ENCODE measurements around the gene CCDC9B. TPM values are rescaled to one million over a fixed set of nuclear protein-coding genes. Genes with fewer than 3 reads are reported as not detected.

Gene CCDC9B
- total RNA-seq, 1 experiment from 2014 or later: 1.4 TPM

GRCh38 chr15:40334541-40334940 lies 6.2 kb downstream of the CCDC9B start (continued):
- TF ChIP-seq, protein P1, sequence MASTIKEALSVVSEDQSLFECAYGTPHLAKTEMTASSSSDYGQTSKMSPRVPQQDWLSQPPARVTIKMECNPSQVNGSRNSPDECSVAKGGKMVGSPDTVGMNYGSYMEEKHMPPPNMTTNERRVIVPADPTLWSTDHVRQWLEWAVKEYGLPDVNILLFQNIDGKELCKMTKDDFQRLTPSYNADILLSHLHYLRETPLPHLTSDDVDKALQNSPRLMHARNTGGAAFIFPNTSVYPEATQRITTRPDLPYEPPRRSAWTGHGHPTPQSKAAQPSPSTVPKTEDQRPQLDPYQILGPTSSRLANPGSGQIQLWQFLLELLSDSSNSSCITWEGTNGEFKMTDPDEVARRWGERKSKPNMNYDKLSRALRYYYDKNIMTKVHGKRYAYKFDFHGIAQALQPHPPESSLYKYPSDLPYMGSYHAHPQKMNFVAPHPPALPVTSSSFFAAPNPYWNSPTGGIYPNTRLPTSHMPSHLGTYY (CRISPR knock-in tag; IDR thresholded peaks at IDR 0.05): no peak

DNA sequence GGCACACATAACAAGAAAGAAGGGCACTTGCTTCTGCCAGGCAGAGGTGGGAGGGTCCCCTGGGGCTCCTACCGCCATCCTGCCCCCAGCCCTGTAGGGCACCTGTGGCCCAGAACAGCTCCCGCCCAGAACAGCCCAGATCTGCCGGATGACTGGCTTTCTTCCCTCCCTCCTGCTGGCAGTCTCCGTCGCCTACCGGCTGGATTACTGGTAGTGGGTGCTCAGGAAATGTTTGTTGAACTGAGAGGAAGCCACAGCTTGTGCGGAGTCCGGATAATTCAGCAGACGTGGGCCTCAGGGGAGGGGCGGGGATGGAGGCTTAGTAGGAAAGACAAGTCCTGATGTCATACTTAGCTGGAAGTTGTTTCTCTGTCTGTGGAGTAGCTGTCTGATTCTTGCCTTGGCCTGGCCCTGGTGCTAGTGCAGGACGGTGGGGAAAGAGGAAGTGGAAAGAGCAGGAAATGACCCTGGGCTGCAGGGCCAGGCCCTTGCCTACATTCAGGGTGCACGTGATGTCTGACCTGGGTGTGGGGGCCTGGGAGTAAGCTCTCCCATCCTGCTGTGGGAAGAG lies 6.7 kb downstream of the CCDC9B start:
- no peak for ATAC-seq
- ChIA-PET POLR2A (no interaction called here), CTCF (interaction anchor here (0.9 to 9.6 kb wide), 8 partner anchors 6 to 116 kb away, joined by 3 to 264 read pairs (median 54); partner anchors contain the start of gene INAFM2)
- DNase-seq (ENCODE audit: low spot score): no peak
- Mint-ChIP-seq H3K4me3 (no peak overlapping the region), H3K9me3 (no peaks in the 10 kb centered on the region), H3K36me3 (peaks cover 11% of the 10 kb centered on the region; the same call in 1 of the 2 replicates), H3K4me1 (peaks cover 39% of the 10 kb centered on the region), H3K27me3 (ENCODE audit: low read depth) (peaks cover 5% of the 10 kb centered on the region), H3K27ac (no peak overlapping the region)
- TF ChIP-seq TEAD1 (CRISPR knock-in tag; IDR thresholded peaks at IDR 0.05) (no peak), CDX4 (CRISPR knock-in tag; IDR thresholded peaks at IDR 0.05; ENCODE audit: borderline replicate concordance) (no peak), ZNF425 (CRISPR knock-in tag; conservative IDR thresholded peaks at IDR 0.05) (no peak), GRHL2 (CRISPR knock-in tag; IDR thresholded peaks at IDR 0.05; ENCODE audit: insufficient replicate concordance, severe bottlenecking) (no peak)

DNA sequence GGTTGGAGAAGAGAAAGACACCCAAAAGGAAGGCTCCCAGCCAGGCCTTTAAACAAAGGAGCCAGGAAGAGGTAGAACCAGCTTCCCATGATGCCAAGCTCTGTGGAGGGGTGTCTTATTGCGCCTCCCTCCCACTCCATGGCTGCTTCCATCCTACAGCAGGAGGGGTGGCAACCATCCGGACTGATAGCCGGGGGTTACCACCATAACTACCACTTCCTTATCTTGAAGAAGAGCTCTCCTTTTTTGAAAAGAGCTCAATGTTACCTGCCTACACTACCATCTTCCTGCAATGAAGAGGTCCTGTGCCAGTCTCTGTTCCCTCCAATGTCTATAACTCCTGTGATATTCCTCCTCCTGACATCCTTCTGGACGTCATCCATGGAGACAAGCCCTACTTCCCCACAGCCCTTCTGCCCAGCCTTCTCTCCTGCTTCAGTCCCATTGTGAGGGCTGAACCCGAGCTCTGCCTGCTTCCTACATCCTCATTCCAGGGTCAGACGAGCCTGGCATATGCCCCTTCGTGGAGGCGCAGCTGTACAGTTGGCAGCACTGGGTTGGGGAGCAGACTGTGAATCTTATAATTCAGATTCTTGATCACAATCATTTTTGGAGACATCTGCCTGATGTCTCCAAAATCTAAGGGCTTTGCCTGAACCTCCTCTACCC lies 8.5 kb downstream of the CCDC9B start:
- H3K27me3 Mint-ChIP-seq (ENCODE audit: low read depth): peaks cover 3% of the 10 kb centered on the region
- CTCF ChIA-PET: interaction anchor here (1.2 to 8.3 kb wide), 6 partner anchors 6 to 58 kb away, joined by 3 to 234 read pairs (median 7); partner anchors contain the start of genes CCDC9B, INAFM2 and PLCB2
- no peak overlapping the region for H3K4me3 Mint-ChIP-seq
- peaks cover 12% of the 10 kb centered on the region; the same call in 1 of the 2 replicates for H3K36me3 Mint-ChIP-seq
- TF ChIP-seq RELA (CRISPR knock-in tag; IDR thresholded peaks at IDR 0.05; ENCODE audit: borderline replicate concordance) (no peak), PRRX2 (CRISPR knock-in tag; IDR thresholded peaks at IDR 0.05) (no peak), ELF4 (CRISPR knock-in tag; IDR thresholded peaks at IDR 0.05; ENCODE audit: low read depth) (no peak), IRF2 (CRISPR knock-in tag; IDR thresholded peaks at IDR 0.05; ENCODE audit: borderline replicate concordance, low read depth) (no peak)
- DNase-seq (ENCODE audit: low spot score): no peak
- no peaks in the 10 kb centered on the region for H3K9me3 Mint-ChIP-seq
- H3K27ac Mint-ChIP-seq: no peak overlapping the region
- POLR2A ChIA-PET: no interaction called here
- peaks cover 48% of the 10 kb centered on the region for H3K4me1 Mint-ChIP-seq
- no peak for ATAC-seq

GRCh38 chr15:40331637-40332036 lies 9.1 kb downstream of the CCDC9B start:
- ChIA-PET POLR2A (no interaction called here), CTCF (interaction anchor here (1.2 to 8.3 kb wide), 7 partner anchors 7 to 58 kb away, joined by 3 to 234 read pairs (median 7); partner anchors contain the start of genes CCDC9B, INAFM2 and PLCB2)
- Mint-ChIP-seq H3K27me3 (ENCODE audit: low read depth) (no peaks in the 10 kb centered on the region), H3K27ac (no peak overlapping the region), H3K9me3 (no peaks in the 10 kb centered on the region), H3K36me3 (peaks cover 12% of the 10 kb centered on the region; the same call in 1 of the 2 replicates), H3K4me1 (peaks cover 50% of the 10 kb centered on the region), H3K4me3 (no peak overlapping the region)
- TF ChIP-seq FOXP4 (CRISPR knock-in tag; IDR thresholded peaks at IDR 0.05) (no peak), FOXP1 (CRISPR knock-in tag; IDR thresholded peaks at IDR 0.05; ENCODE audit: borderline replicate concordance) (no peak), GRHL2 (CRISPR knock-in tag; IDR thresholded peaks at IDR 0.05; ENCODE audit: insufficient replicate concordance, severe bottlenecking) (no peak), FOXJ3 (CRISPR knock-in tag; IDR thresholded peaks at IDR 0.05; ENCODE audit: borderline replicate concordance) (no peak), NR1H2 (CRISPR knock-in tag; IDR thresholded peaks at IDR 0.05) (no peak), ATF2 (CRISPR knock-in tag; IDR thresholded peaks at IDR 0.05; ENCODE audit: borderline replicate concordance, low read depth) (no peak), NR2C2 (CRISPR knock-in tag; IDR thresholded peaks at IDR 0.05) (no peak)
- TF ChIP-seq, protein P2, sequence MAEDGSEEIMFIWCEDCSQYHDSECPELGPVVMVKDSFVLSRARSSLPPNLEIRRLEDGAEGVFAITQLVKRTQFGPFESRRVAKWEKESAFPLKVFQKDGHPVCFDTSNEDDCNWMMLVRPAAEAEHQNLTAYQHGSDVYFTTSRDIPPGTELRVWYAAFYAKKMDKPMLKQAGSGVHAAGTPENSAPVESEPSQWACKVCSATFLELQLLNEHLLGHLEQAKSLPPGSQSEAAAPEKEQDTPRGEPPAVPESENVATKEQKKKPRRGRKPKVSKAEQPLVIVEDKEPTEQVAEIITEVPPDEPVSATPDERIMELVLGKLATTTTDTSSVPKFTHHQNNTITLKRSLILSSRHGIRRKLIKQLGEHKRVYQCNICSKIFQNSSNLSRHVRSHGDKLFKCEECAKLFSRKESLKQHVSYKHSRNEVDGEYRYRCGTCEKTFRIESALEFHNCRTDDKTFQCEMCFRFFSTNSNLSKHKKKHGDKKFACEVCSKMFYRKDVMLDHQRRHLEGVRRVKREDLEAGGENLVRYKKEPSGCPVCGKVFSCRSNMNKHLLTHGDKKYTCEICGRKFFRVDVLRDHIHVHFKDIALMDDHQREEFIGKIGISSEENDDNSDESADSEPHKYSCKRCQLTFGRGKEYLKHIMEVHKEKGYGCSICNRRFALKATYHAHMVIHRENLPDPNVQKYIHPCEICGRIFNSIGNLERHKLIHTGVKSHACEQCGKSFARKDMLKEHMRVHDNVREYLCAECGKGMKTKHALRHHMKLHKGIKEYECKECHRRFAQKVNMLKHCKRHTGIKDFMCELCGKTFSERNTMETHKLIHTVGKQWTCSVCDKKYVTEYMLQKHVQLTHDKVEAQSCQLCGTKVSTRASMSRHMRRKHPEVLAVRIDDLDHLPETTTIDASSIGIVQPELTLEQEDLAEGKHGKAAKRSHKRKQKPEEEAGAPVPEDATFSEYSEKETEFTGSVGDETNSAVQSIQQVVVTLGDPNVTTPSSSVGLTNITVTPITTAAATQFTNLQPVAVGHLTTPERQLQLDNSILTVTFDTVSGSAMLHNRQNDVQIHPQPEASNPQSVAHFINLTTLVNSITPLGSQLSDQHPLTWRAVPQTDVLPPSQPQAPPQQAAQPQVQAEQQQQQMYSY (CRISPR knock-in tag; IDR thresholded peaks at IDR 0.05): no peak
- ATAC-seq: no peak
- DNase-seq (ENCODE audit: low spot score): no peak

Data from WTC11 (cell line).